ENCODE measurements around the gene SLC17A7.

DNA sequence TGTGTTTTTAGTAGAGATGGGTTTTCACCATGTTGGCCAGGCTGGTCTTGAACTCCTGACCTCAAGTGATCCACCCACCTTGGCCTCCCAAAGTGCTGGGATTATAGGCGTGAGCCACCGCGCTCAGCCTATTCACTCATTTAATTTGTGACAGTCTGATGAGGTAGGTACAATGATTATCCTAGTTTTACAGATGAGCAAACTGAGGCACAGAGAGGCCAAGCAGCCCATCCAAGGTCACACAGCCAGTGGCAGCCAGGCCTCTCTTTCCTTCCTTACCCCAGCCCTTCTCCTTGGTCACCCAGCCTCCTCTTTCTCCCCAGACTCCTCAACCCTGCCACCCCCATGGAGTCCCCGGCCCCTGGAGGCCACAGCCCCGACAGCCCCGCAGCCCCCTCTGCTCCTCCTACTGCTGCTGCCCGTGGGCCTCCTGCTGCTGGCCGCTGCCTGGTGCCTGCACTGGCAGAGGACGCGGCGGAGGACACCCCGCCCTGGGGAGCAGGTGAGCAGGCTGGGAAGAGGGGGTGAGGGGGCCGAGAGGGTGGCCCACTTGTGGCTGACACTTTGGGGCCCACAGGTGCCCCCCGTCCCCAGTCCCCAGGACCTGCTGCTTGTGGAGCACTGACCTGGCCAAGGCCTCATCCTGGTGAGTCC, 38.8 kb upstream of the SLC17A7 start:
- TF ChIP-seq, protein P1, sequence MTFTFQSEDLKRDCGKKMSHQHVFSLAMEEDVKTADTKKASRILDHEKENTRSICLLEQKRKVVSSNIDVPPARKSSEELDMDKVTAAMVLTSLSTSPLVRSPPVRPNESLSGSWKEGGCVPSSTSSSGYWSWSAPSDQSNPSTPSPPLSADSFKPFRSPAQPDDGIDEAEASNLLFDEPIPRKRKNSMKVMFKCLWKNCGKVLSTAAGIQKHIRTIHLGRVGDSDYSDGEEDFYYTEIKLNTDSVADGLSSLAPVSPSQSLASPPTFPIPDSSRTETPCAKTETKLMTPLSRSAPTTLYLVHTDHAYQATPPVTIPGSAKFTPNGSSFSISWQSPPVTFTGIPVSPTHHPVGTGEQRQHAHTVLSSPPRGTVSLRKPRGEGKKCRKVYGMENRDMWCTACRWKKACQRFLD (tag by site-specific recombination; IDR thresholded peaks at IDR 0.05) = no peak
- TF ChIP-seq ZNF114 (tag by site-specific recombination; IDR thresholded peaks at IDR 0.05) (no peak), MYNN (tag by site-specific recombination; IDR thresholded peaks at IDR 0.05; ENCODE audit: borderline replicate concordance) (no peak)

All from HEK293 (cell line).